Muscle layer of duodenum (tissue), 2 donors: ENCODE measurements around the gene TBC1D22A.
A peak's percentile ranks its signal among the peaks of the same experiment; 100 is the strongest.

Experiments
- H3K27ac ChIP-seq: one replicate; pipeline ENCODE4 v1.7.0; 2013; ENCODE audit warnings: mild to moderate bottlenecking, low read length
- H3K27me3 ChIP-seq: one replicate; pipeline ENCODE4 v1.7.0; 2013; ENCODE audit warnings: low read depth, mild to moderate bottlenecking, control low read depth, low read length
- H3K36me3 ChIP-seq, 2 donors: one replicate each; pipeline ENCODE4 v1.7.0; 2013; ENCODE audit warnings: low read length in 2 of 2, control low read depth in 1 of 2, mild to moderate bottlenecking in 1 of 2; ENCODE audit not compliant: insufficient read depth in 2 of 2, control insufficient read depth in 1 of 2
- H3K4me1 ChIP-seq, 2 donors: one replicate each; pipeline ENCODE4 v1.7.0; 2013; ENCODE audit warnings: low read length in 2 of 2, mild to moderate bottlenecking in 2 of 2, control low read depth in 1 of 2, moderate library complexity in 1 of 2; ENCODE audit not compliant: insufficient read depth in 2 of 2, control insufficient read depth in 1 of 2
- H3K4me3 ChIP-seq, 2 donors: one replicate each; pipeline ENCODE4 v1.7.0; 2013; ENCODE audit warnings: low read length in 2 of 2, low read depth in 1 of 2, mild to moderate bottlenecking in 1 of 2
- H3K9me3 ChIP-seq, 2 donors: one replicate each; pipeline ENCODE4 v1.7.0; 2013; ENCODE audit warnings: low read length in 2 of 2, control low read depth in 1 of 2, mild to moderate bottlenecking in 1 of 2; ENCODE audit not compliant: control insufficient read depth in 1 of 2
- donor health status: healthy.

The TBC1D22A gene

GRCh38 chr22:47088480-47089158 is 326.2 kb downstream of the TBC1D22A start:
- H3K27me3 ChIP-seq, result no peaks in the 10 kb centered on the region
- no peaks in the 10 kb centered on the region for H3K36me3 ChIP-seq
- H3K9me3 ChIP-seq, result no peaks in the 10 kb centered on the region
- H3K4me1 ChIP-seq, result peaks cover 0 to 13% of the 10 kb centered on the region in 2 donors
- H3K4me3 ChIP-seq, result no peak overlapping the region
- no peak overlapping the region for H3K27ac ChIP-seq

- Histone ChIP-seq H3K36me3 (no peaks in the 10 kb centered on the region), H3K4me3 (no peak overlapping the region), H3K4me1 (peaks cover 0 to 13% of the 10 kb centered on the region in 2 donors), H3K27ac (no peak overlapping the region), H3K9me3 (no peaks in the 10 kb centered on the region), H3K27me3 (no peaks in the 10 kb centered on the region)
Measured at GRCh38 chr22:47089374-47089773, 326.9 kb downstream of the TBC1D22A start.

GRCh38 chr22:47089796-47090460 is 327.5 kb downstream of the TBC1D22A start:
- Histone ChIP-seq H3K9me3 (no peaks in the 10 kb centered on the region), H3K4me3 (peak overlapping the region; percentile 42 to 65), H3K27ac (no peak overlapping the region), H3K27me3 (no peaks in the 10 kb centered on the region), H3K36me3 (no peaks in the 10 kb centered on the region), H3K4me1 (peaks cover 0 to 13% of the 10 kb centered on the region in 2 donors)

DNA sequence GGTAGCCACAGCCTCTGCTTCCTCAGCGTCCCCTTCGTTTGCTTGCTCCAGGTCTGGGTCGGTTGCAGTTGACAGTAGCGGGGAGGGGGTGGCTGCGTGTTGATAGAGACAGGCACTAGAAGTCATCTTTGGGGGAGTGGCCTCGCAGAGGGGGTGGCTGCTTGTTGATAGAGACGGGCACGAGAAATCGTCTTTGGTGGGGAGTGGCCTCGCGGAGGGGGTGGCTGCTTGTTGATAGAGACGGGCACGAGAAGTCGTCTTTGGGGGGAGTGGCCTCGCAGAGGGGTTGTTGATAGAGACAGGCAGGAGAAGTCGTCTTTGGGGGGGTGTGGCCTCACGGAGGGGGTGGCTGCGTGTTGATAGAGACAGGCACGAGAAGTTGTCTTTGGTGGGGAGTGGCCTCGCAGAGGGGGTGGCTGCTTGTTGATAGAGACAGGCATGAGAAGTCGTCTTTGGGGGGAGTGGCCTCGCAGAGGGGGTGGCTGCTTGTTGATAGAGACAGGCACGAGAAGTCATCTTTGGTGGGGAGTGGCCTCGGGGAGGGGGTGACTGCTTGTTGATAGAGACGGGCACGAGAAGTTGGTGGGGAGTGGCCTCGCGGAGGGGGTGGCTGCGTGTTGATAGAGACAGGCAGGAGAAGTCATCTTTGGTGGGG is 328.3 kb downstream of the TBC1D22A start:
- H3K4me3 ChIP-seq, result peak overlapping the region; percentile 42 to 65
- no peaks in the 10 kb centered on the region for H3K9me3 ChIP-seq
- H3K4me1 ChIP-seq, result peaks cover 0 to 13% of the 10 kb centered on the region in 2 donors
- H3K36me3 ChIP-seq, result no peaks in the 10 kb centered on the region
- no peak overlapping the region for H3K27ac ChIP-seq
- H3K27me3 ChIP-seq, result no peaks in the 10 kb centered on the region

DNA sequence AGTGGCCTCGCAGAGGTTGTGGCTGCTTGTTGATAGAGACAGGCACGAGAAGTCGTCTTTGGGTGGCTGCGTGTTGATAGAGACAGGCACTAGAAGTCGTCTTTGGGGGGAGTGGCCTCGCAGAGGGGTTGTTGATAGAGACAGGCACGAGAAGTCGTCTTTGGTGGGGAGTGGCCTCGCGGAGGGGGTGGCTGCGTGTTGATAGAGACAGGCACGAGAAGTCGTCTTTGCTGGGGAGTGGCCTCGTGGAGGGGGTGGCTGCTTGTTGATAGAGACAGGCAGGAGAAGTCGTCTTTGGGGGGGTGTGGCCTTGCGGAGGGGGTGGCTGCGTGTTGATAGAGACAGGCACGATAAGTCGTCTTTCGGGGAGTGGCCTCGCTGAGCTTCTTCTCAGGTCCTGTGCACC is 328.8 kb downstream of the TBC1D22A start:
- no peaks in the 10 kb centered on the region for H3K27me3 ChIP-seq
- H3K4me3 ChIP-seq, result peak overlapping the region; percentile 42 to 65
- H3K27ac ChIP-seq, result no peak overlapping the region
- no peaks in the 10 kb centered on the region for H3K9me3 ChIP-seq
- peaks cover 0 to 13% of the 10 kb centered on the region in 2 donors for H3K4me1 ChIP-seq
- no peaks in the 10 kb centered on the region for H3K36me3 ChIP-seq

DNA sequence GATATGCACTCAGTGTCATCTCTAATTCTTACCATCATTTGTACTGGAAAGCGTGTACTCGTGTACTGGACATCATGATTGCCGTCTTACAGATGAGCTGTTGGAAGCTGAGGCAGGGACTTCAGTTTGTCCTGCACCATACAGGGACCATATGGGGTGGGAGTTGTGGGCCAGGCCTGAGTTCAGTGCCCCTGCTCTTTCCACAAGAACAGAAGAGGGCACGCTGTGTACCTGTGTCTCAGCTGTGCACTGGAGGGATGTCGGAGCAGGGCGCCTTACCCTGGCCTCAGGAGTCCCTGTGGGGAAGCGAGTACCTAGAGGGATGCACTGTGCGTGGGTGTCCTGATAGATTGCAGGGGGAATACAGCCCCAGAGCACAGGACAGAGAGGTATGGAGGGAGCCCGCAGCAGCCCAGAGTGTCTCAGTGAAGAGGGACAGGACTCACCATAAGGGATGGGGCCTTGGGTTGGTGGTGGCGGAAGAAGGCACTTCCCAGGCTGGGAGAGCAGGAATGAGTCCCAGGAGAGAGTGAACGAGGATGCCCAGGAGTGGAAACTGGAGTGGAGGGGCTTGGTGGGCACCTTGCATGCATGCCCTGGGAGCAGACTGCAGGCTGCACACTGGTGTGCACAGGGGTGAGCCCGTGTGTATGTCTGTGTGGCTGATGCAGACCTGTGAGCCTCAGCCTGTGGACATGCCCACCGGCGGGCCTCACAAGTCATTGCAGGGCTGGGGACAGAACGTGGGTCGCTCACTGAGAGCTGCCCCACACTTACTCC is 329.7 kb downstream of the TBC1D22A start:
- Histone ChIP-seq H3K4me1 (peaks cover 0 to 13% of the 10 kb centered on the region in 2 donors), H3K4me3 (no peak overlapping the region), H3K36me3 (no peaks in the 10 kb centered on the region), H3K27ac (no peak overlapping the region), H3K27me3 (no peaks in the 10 kb centered on the region), H3K9me3 (no peaks in the 10 kb centered on the region)

DNA sequence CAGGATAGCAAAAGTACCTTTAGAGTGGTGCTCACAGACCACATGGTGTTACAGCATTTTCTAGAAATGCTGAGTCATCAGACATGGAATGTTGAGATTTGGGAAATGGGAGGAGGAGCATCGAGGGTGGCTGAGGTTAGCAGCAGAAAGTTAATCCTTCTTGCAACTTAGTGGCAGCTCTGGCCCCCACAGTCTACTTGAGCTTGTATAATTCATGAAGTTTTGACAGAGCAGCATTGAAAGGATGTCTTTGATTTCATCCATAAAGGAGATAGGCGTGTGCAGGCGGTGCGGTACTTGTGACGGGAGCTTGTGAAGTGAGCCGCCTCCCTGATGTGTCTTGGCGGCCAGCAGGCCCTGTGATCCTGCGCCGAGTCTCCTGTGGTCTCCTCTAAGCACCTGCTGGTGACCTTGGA is 330.5 kb downstream of the TBC1D22A start:
- Histone ChIP-seq H3K36me3 (no peaks in the 10 kb centered on the region), H3K27ac (no peak overlapping the region), H3K27me3 (no peaks in the 10 kb centered on the region), H3K9me3 (no peaks in the 10 kb centered on the region), H3K4me3 (no peak overlapping the region), H3K4me1 (peaks cover 0 to 13% of the 10 kb centered on the region in 2 donors)

GRCh38 chr22:47093720-47094119 is 331.3 kb downstream of the TBC1D22A start:
- no peak overlapping the region for H3K4me3 ChIP-seq
- no peak overlapping the region for H3K27ac ChIP-seq
- no peaks in the 10 kb centered on the region for H3K36me3 ChIP-seq
- H3K9me3 ChIP-seq, result no peaks in the 10 kb centered on the region
- H3K27me3 ChIP-seq, result no peaks in the 10 kb centered on the region
- peaks cover 0 to 13% of the 10 kb centered on the region in 2 donors for H3K4me1 ChIP-seq

- H3K4me1 ChIP-seq, result peaks cover 0 to 12% of the 10 kb centered on the region in 2 donors
- H3K27me3 ChIP-seq, result no peaks in the 10 kb centered on the region
- no peak overlapping the region for H3K4me3 ChIP-seq
- H3K27ac ChIP-seq, result no peak overlapping the region
- H3K9me3 ChIP-seq, result no peaks in the 10 kb centered on the region
- H3K36me3 ChIP-seq, result no peaks in the 10 kb centered on the region
Measured at GRCh38 chr22:47094861-47095330, 332.4 kb downstream of the TBC1D22A start.

DNA sequence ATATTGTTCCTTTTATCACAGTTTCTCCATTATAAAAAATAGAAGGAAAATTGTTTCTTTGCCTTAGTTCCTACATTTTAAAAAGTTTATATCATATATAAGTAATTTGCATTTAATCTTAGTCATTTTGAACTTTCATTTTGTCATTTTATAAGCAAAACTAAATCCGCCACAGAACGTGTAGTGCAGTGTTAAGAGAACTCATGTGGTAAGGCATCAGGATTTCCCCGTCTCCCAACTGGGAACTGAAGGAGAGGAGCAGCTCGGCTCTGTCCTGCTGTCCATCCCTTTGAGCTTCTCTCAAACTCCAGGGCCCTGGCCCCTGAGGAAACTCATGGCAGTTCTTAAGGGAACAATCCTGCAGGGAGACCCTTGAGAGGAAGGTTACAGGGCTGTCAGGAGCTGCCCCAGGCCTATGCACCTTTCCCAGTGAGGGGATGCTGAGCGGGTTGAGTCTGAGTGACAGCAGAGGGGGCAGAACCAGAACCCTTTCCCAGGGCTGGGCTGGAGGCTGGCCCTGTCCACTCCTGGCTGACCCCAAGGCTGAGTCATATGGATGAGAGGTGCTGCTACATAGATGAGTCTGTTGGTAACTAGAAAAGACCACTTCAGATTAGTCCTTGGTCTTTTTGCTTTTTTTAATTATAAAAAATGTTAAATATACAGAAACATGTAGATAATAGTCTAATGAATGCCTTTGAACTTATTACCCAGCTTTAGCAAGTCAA is 333.1 kb downstream of the TBC1D22A start:
- no peaks in the 10 kb centered on the region for H3K27me3 ChIP-seq
- H3K27ac ChIP-seq, result no peak overlapping the region
- H3K4me1 ChIP-seq, result peaks cover 0 to 5% of the 10 kb centered on the region in 2 donors
- H3K4me3 ChIP-seq, result no peak overlapping the region
- H3K9me3 ChIP-seq, result no peaks in the 10 kb centered on the region
- no peaks in the 10 kb centered on the region for H3K36me3 ChIP-seq
